HG02840 (cell line): ENCODE data around the gene COX10.

Experiments used
- ATAC-seq: cut with Tn5 transposase; IDR thresholded peaks from one replicate; pipeline ENCODE4 v1.9.1; 2021; ENCODE audit warnings: mild to moderate bottlenecking, moderate library complexity, moderate number of reproducible peaks; ENCODE audit not compliant: unreplicated experiment, low FRiP score

The COX10 gene

GRCh38 chr17:14068542-14069250, 608 bp upstream of the COX10 start:
- ATAC-seq: no peak

GRCh38 chr17:14070344-14070984, 1.2 kb downstream of the COX10 start:
- no peak for ATAC-seq

GRCh38 chr17:14072881-14073280, 3.6 kb downstream of the COX10 start:
- no peak for ATAC-seq

- no peak for ATAC-seq
These were observed 8.7 kb downstream of the COX10 start for GRCh38 chr17:14078027-14078426.

GRCh38 chr17:14080847-14081251, 11.5 kb downstream of the COX10 start:
- ATAC-seq: no peak

GRCh38 chr17:14082848-14083247, 13.5 kb downstream of the COX10 start:
- no peak for ATAC-seq

GRCh38 chr17:14084955-14085354, 15.7 kb downstream of the COX10 start:
- ATAC-seq: no peak

- ATAC-seq: no peak
These were observed 16.9 kb downstream of the COX10 start for GRCh38 chr17:14086189-14086588.

- no peak for ATAC-seq
These were observed 19.9 kb downstream of the COX10 start for GRCh38 chr17:14089179-14089578.

- no peak for ATAC-seq
These were observed 22.1 kb downstream of the COX10 start for GRCh38 chr17:14091367-14091766.

- no peak for ATAC-seq
These were observed 23.5 kb downstream of the COX10 start for GRCh38 chr17:14092808-14093207.

GRCh38 chr17:14094676-14095601, 25.6 kb downstream of the COX10 start:
- ATAC-seq: no peak

GRCh38 chr17:14095631-14096030, 26.3 kb downstream of the COX10 start:
- no peak for ATAC-seq

- no peak for ATAC-seq
These were observed 28.9 kb downstream of the COX10 start for GRCh38 chr17:14098246-14098645.

- ATAC-seq: no peak
These were observed 32.7 kb downstream of the COX10 start for GRCh38 chr17:14101976-14102375.

GRCh38 chr17:14103836-14104235, 34.5 kb downstream of the COX10 start:
- no peak for ATAC-seq

GRCh38 chr17:14104734-14105133, 35.4 kb downstream of the COX10 start:
- no peak for ATAC-seq

GRCh38 chr17:14107889-14108288, 38.6 kb downstream of the COX10 start:
- ATAC-seq: no peak

GRCh38 chr17:14112407-14112806, 43.1 kb downstream of the COX10 start:
- no peak for ATAC-seq

GRCh38 chr17:14113137-14113536, 43.8 kb downstream of the COX10 start:
- no peak for ATAC-seq
